HG03095 (cell line): ENCODE measurements around the gene GLI1.

Experiments
- ATAC-seq: cut with Tn5 transposase; IDR thresholded peaks from one replicate; pipeline ENCODE4 v1.9.1; 2021; ENCODE audit warnings: moderate library complexity; ENCODE audit not compliant: unreplicated experiment

Gene GLI1

GRCh38 chr12:57518176-57518919 is 58.8 kb downstream of the GLI1 start:
- ATAC-seq = no peak

GRCh38 chr12:57518920-57519795 is 59.6 kb downstream of the GLI1 start:
- ATAC-seq = no peak

- ATAC-seq = peak; percentile 6
Observed at GRCh38 chr12:57519796-57520052, 60.1 kb downstream of the GLI1 start.

- peak; percentile 64 for ATAC-seq
Observed at GRCh38 chr12:57520053-57520818, 60.7 kb downstream of the GLI1 start, which contains the start of gene DDIT3. TSS of gene DDIT3 (minus strand) at chr12:57520514. CDS start at chr12:57517406, 3,108 bp downstream.

- no peak for ATAC-seq
Observed at GRCh38 chr12:57521525-57522010, 62.0 kb downstream of the GLI1 start.
